HepG2 (cell line): ENCODE measurements around the gene MFAP1. TPM values are rescaled to one million over a fixed set of nuclear protein-coding genes. Genes with fewer than 3 reads are reported as not detected.

Experiments used
- CSRNP2 ChIP-seq: sonication (generic); formaldehyde crosslinking; conservative IDR thresholded peaks from 2 replicates; pipeline ENCODE4 v1.8.0; 2022; ENCODE audit warnings: low read depth, missing genetic modification reagents
- FOXO4 ChIP-seq: sonication (generic); formaldehyde crosslinking; conservative IDR thresholded peaks from 2 replicates; pipeline ENCODE4 v1.8.1; 2023; ENCODE audit warnings: missing genetic modification reagents
- HCFC1 ChIP-seq: fragments of 150-350 bp; IDR thresholded peaks from 2 replicates; pipeline ENCODE4 v1.6.1; 2014; ENCODE audit warnings: low read depth, low read length
- KLF12 ChIP-seq: sonication (generic); formaldehyde crosslinking; IDR thresholded peaks from 2 replicates; pipeline ENCODE4 v1.4.0; 2020; ENCODE audit warnings: missing genetic modification reagents, borderline replicate concordance
- MAZ ChIP-seq, 2 experiments: sonication (generic) in 1 of 2; formaldehyde crosslinking in 1 of 2; IDR thresholded peaks; 2 replicates each; pipeline versions ENCODE4 v1.5.0 to v1.6.1; 2012 to 2020; ENCODE audit warnings: low read depth in 2 of 2, mild to moderate bottlenecking in 2 of 2, borderline replicate concordance in 1 of 2, improper control_type of control experiment in 1 of 2, low read length in 1 of 2, missing genetic modification reagents in 1 of 2, moderate library complexity in 1 of 2
- NR2F1 ChIP-seq, 2 experiments: fragments of 450-650 bp in 1 of 2; formaldehyde crosslinking in 1 of 2; IDR thresholded peaks; 2 replicates each; pipeline versions ENCODE4 v1.5.0 to v1.6.1; 2016 to 2020; ENCODE audit warnings: mild to moderate bottlenecking in 1 of 2, missing compliant biosample characterization in 1 of 2, missing genetic modification reagents in 1 of 2, moderate library complexity in 1 of 2
- SIX4 ChIP-seq: sonication (generic); formaldehyde crosslinking; IDR thresholded peaks from 2 replicates; pipeline ENCODE4 v1.4.0; 2020; ENCODE audit warnings: missing genetic modification reagents
- SKI ChIP-seq: fragments of 450-650 bp; IDR thresholded peaks from one replicate; pipeline ENCODE4 v1.6.1; 2018; ENCODE audit warnings: mild to moderate bottlenecking; ENCODE audit not compliant: partially characterized antibody
- ZBTB2 ChIP-seq: sonication (generic); formaldehyde crosslinking; IDR thresholded peaks from 2 replicates; pipeline ENCODE4 v1.8.0; 2022; ENCODE audit warnings: low read depth, missing genetic modification reagents
- ZFP36L1 ChIP-seq: sonication (generic); formaldehyde crosslinking; IDR thresholded peaks from 2 replicates; pipeline ENCODE4 v1.8.0; 2022; ENCODE audit warnings: mild to moderate bottlenecking, missing genetic modification reagents, moderate library complexity
- ZNF280D ChIP-seq: sonication (generic); formaldehyde crosslinking; IDR thresholded peaks from 2 replicates; pipeline ENCODE4 v1.5.1; 2020; ENCODE audit warnings: mild to moderate bottlenecking, missing genetic modification reagents
- ZNF331 ChIP-seq: sonication (generic); formaldehyde crosslinking; IDR thresholded peaks from 2 replicates; pipeline ENCODE4 v1.4.0; 2020; ENCODE audit warnings: missing genetic modification reagents
- ZNF441 ChIP-seq: sonication (generic); formaldehyde crosslinking; IDR thresholded peaks from 2 replicates; pipeline ENCODE4 v1.7.0; 2021; ENCODE audit warnings: missing genetic modification reagents, borderline replicate concordance
- ZNF496 ChIP-seq: sonication (generic); formaldehyde crosslinking; IDR thresholded peaks from 2 replicates; pipeline ENCODE4 v1.8.1; 2023; ENCODE audit warnings: mild to moderate bottlenecking, moderate library complexity, missing genetic modification reagents; ENCODE audit not compliant: insufficient replicate concordance
- ZNF513 ChIP-seq: sonication (generic); formaldehyde crosslinking; conservative IDR thresholded peaks from 2 replicates; pipeline ENCODE4 v1.5.0; 2020; ENCODE audit warnings: missing genetic modification reagents
- ZNF556 ChIP-seq: sonication (generic); formaldehyde crosslinking; IDR thresholded peaks from 2 replicates; pipeline ENCODE4 v1.4.0; 2020; ENCODE audit warnings: mild to moderate bottlenecking, missing genetic modification reagents, borderline replicate concordance
- ZNF7 ChIP-seq: IDR thresholded peaks from 2 replicates; pipeline ENCODE4 v1.6.1; 2016; ENCODE audit warnings: missing biosample characterization, missing genetic modification reagents
- polyA plus RNA-seq, 8 experiments: library from polyadenylated mRNA; depleted of rRNA in 3 of 8; stranded (reverse) in 7 of 8; unstranded in 1 of 8; fragments of >200 nt; fragmentation: Illumina TruSeq in 4 of 8; extraction: Trizol in 4 of 8; gene quantifications; 2 replicates each; pipeline versions ENCODE4 v1.2.1 to v1.2.3, GENCODE V29; 2011 to 2016; ENCODE audit warnings: low read depth in 4 of 8, missing spikeins in 1 of 8, mixed read lengths in 1 of 8; ENCODE audit not compliant: insufficient read depth in 1 of 8
- total RNA-seq, 5 experiments: library from RNA; depleted of rRNA; stranded (reverse); fragments of >200 nt; fragmentation: Illumina TruSeq; extraction: Trizol; gene quantifications; 2 replicates each; pipeline ENCODE4 v1.2.3, GENCODE V29; 2016; ENCODE audit warnings: low read depth in 1 of 5

Gene MFAP1
- total and polyA plus RNA-seq, 2 of the 13 experiments (the other 11 are each of a cell fraction or from before 2014, with no cell fraction given), result 11.8 to 39.5 TPM

GRCh38 chr15:43824302-43825246 is at the start of gene MFAP1 (continued):
- no peak for TF ChIP-seq ZNF280D (CRISPR knock-in tag)
- TF ChIP-seq SKI, result peak; percentile 44
- peak; percentile 48; the same call in 1 of the 2 replicates for TF ChIP-seq SIX4 (CRISPR knock-in tag)
- no peak for TF ChIP-seq ZNF7 (CRISPR knock-in tag)
- TF ChIP-seq KLF12 (CRISPR knock-in tag), result no peak
- peak; percentile 61; the same call in 1 of the 2 replicates for TF ChIP-seq ZNF441 (CRISPR knock-in tag)
- TF ChIP-seq ZNF331 (CRISPR knock-in tag), result peak; percentile 60; the same call in 1 of the 2 replicates
- 0 out of 2 replicates have a peak, but pooled peaks have one; percentile 21 for TF ChIP-seq HCFC1
- 0 out of 2 replicates have a peak, but pooled peaks have one; percentile 70 for TF ChIP-seq ZFP36L1 (CRISPR knock-in tag)
- TF ChIP-seq NR2F1 (CRISPR knock-in tag; IDR thresholded peaks at IDR 0.05), result no peak
- TF ChIP-seq MAZ (IDR thresholded peaks at IDR 0.05; ENCODE audit: borderline replicate concordance, low read depth, low read length), result no peak
- TF ChIP-seq MAZ (CRISPR knock-in tag; IDR thresholded peaks at IDR 0.05; ENCODE audit: low read depth), result no peak
- no peak for TF ChIP-seq CSRNP2 (CRISPR knock-in tag)
- TF ChIP-seq ZNF556 (CRISPR knock-in tag), result no peak
- TF ChIP-seq FOXO4, result 0 out of 2 replicates have a peak, but pooled peaks have one; percentile 65
- TF ChIP-seq ZBTB2 (CRISPR knock-in tag), result no peak; the same call in 1 of the 2 replicates
- TF ChIP-seq ZNF496, result no peak
- TF ChIP-seq ZNF513 (CRISPR knock-in tag), result no peak
